Hypothalamus (tissue), 51 donors: Measurements from ENCODE around the gene SLC2A4RG.

ENCODE experiments used
- DNase-seq, 51 donors: peaks; one replicate each; lab custom pipeline; 2025; lab: John Stamatoyannopoulos, UW

Gene SLC2A4RG

DNA sequence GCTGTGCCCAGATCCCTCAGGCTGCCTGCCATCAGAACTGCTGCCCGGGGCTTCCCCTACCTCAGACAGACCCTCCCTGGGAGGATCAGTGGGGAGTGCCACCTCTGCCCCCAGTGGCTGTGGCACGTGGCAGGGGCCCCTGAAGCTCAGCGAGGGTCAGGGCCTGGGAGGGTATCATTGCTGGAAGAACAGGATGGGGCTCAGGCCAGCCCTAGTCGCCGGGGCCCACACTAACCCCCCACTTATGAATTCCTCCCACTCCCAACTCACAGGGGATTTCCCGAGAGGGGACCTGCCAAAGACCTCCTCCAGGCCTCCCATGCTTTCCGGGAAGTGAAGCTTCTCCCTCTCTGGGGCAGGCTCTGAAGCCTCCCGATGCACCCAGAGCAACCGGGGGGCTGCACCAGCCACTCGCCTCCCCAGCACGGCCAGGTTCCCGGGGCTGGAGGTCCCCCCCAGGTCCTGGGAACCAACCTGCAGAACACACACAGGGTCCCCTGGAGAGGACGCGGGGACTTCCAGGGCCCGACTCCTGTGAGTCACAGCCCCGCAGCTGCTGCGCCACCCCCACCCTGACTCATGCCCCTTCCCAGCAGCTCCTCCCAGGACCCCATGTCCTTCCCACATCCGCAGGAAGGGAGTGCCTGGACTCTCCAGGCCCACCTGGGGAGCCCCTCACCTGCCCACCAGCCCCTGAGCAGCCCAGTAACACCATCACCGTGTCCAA is 40.7 kb upstream of the SLC2A4RG start:
- peak in 1 of 51 donors; percentile 38 for DNase-seq

DNA sequence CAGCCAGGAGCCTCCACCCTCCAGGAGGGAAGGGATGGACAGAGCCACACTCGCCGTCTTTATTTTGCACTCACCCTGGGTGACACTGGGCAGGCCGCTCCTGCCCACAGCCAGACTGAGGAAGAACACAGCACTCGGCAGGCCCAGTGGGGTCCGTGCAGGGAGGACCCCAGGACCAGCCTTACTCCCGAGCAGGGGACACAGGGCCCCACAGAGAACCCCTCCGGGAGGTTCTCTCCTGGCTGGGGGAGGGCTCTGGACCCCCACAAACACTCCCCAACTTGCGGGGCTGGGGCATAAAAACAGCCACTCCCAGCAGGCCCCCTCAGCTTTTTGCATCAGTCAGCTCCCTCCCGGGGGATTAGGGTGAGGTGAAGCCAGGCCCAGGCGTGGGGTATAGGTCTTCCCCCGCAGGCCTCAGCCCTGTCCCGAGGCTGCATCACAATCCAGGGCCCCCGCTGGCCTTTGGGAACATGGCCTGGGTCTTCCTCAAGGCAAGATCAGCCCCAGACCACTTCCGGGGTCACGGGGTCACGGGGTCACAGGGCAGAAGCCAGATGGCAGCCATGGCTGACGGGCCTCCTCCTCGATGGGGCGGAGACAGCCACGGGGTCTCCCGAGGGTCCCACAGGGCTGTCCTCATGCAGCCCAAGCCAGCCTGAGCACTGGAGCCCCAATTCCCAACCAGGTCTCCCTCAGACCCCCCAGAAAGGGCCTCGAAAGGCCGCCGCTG is 39.9 kb upstream of the SLC2A4RG start:
- no peak for DNase-seq

- DNase-seq = no peak
These were observed 39.2 kb upstream of the SLC2A4RG start for GRCh38 chr20:63700199-63701050.

- DNase-seq = no peak
These were observed 38.6 kb upstream of the SLC2A4RG start for GRCh38 chr20:63701051-63701328.

DNA sequence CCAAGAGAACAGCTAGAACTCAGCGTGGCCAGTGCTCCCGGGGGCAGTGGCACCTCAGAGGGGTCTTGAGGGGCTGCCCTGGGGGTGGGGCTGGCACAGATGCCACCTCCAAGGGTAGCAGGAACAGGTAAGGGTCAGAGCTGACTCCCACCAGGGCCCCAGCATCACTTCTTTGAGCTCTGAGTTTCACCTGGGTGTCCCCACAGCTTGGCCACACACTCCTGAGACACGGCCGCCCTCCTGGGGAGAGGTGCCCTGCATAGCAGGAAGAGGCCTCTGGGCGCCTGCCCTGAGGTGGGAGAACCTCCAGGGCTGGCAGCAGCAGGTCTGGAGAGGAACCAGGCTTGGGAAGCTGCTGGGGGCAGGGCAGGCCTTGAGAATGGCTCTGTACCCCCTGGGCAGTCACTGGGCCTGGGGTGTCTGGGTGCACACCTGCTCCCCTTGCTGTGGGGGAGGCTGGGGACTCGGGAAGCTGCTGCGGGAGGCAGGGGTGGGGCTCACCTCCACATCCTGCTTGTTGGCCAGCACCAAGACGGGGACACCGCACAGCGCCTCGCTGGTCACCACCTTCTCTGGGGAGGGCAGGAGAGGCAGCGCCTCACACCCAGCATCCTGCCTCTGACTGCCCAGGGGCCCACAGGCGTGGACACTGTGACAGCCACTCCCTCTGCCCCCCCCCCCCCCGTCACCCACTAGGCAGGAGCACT is 38.1 kb upstream of the SLC2A4RG start:
- DNase-seq = no peak

GRCh38 chr20:63702036-63702665 is 37.4 kb upstream of the SLC2A4RG start:
- no peak for DNase-seq

DNA sequence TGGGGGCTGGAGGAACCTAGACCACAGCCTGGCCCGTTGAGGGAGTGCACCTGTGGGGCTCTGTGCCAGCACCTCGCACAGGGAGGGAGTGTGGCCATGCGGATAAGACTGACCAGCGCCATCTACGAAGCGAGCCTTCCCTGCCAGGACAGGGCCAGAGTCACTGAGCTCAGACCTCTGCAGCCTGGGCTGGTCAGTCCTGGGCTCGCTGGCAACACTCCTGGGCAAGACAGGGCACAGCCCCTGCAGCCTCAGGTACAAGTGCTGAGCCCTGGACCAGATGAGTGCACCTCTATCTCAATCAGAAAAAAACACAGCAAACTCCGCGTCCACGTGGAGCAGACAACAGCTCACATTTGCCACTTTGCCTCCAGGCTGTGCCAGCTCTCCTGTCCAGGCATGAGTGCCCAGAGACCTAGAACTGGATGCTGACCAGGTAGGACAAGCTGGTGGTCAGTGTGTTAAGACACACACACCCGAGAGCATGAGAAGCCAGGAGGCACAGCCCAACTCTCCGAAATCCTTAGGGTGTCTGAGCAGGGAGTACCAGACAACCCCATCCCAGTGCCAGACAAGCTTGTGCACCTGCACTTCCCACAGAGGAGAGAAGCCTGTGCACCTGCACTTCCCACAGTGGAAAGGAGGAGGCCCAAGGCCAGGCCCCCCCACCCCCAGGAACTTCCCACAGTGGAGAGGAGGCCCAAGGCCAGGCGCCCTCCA is 36.7 kb upstream of the SLC2A4RG start:
- no peak for DNase-seq

DNA sequence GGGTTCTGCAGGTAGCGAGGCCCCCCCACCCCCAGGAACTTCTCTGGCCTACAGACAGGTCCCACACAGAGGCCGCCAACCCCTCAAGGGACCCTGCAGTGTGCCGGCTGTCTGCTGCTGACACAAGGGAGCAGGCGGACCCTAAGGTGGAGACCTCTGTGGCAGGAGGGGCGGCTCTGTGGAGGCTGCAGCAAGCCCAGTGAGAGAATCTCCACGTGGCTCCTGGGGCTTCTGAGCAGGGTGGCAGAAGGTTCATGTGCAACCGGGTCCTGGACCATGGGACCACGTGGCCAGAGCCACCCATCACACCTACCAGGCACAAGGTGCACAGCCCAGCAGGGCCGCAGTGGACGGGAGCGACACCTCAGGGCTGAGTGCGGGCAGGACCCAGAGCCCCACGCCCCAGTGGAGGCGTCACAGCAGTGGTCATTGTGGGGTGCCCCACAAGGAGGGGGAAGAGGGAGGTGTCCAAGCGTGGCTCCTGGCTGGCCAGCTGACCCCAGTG is 36.1 kb upstream of the SLC2A4RG start:
- DNase-seq = no peak

DNA sequence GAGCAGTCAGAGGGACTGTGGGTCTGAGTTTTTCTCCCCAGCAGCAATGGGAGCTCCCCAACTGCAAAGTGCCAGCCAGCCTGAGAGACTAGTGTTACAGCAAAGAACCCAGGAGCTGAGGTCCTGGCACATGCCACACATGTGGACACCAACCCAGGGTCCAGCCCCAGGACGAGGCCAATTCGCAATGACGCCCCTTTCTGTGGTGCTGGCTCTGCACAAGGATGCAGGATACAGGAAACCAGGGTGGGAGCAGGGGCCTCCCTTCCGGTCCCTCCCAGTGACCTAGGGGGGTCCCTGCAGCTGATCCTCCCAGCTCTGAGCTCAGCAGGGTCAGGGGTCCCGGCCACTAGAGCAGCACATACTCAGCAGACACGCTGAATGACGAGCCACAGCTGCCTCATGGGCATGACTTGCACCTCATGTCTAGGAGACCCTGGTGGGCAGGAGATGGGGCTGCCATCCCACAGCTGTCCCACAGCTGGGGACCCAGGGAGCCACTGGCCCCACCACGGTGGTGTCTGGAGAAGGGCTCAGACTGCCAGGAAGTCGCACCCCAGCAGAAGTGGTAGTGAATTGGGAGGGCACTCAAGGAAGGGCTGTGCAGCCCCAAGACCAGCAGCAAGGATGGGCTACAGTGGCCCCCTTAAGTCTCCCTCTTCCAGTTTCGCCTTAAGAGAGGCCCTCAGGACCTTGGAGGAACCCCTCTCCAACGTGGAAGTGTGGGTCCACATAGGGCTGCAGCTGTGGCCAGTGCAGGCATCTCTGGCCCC is 35.4 kb upstream of the SLC2A4RG start:
- DNase-seq = no peak

- no peak for DNase-seq
These were observed 34.8 kb upstream of the SLC2A4RG start for GRCh38 chr20:63704749-63705117.

GRCh38 chr20:63705232-63706026 is 34.1 kb upstream of the SLC2A4RG start:
- no peak for DNase-seq

DNA sequence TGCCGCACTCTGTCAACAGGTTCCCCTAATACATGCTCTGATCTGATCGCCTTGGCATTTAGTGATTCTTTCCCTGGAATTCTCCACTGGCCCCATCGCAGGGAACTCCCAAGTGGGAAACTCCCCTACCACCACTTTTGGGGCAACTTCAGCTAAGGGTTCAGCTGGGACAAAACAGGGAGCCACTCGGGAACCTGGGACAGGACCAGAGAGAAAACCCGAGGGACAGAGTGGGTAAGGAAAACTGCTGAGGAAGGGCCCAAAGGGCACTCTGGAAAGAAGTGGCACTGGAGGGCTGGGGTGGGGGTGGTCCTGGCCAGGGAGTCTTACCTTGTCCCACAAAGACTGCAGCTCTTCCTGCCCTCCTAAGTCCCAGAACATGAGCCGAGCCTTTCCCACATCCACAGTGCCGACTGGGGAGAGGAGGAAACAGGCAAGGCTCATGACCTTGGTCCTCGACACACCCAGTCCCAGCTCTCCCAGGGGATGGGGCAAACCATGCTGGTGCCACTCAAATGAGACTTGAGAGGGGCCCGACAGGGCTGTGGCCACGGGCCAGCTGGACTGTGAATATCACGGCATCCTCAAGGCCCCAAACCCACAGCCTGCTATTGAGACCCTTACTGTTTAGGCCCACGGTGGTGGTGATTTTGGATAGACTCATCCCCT is 33.4 kb upstream of the SLC2A4RG start:
- DNase-seq = no peak

DNA sequence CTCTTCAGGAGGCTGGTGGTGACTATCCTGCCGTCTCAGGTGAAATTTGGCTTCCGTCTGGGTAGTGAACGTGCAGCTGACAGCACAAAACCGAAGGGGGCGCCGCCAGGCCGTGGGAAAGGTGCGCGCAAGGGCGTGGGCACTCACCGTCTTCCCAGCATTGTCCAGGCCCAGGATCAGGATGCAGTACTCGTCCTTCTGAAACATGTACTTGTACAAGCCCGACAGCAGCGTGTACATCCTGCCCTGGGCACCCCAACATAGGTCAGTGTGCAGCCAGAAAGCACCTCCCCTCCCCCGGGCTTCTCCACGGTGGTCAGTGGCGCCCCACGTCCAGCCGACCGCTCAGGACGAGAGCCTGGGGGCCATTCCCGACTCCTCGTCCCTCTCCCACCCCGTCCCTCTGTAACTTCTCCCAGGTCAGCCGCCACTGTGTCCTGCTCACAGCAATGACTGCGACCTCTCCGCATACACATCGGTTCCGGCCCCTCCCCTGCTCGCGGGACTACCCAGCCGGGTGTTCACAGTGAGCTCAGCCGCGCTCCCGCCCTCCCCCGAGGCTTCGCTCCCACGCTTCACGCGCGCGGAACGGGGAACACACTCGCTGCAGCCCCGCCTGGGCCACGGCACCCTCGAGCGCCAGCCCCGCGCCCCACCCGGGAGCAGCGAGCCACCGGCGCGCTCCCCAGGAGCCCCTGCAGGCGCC is 32.6 kb upstream of the SLC2A4RG start:
- peak in 3 of 51 donors; percentile 31 to 62 (median 46) for DNase-seq

GRCh38 chr20:63707558-63708300 is 31.8 kb upstream of the SLC2A4RG start, which contains the start of the genes ARFRP1 and ZGPAT:
Gene ARFRP1 (minus strand): TSS chr20:63707976. CDS start chr20:63707091, 885 bp downstream.
Gene ZGPAT (plus strand): TSS chr20:63708039. CDS start chr20:63708581, 542 bp downstream.
- peak; percentile 35 to 98 (median 84) for DNase-seq

DNA sequence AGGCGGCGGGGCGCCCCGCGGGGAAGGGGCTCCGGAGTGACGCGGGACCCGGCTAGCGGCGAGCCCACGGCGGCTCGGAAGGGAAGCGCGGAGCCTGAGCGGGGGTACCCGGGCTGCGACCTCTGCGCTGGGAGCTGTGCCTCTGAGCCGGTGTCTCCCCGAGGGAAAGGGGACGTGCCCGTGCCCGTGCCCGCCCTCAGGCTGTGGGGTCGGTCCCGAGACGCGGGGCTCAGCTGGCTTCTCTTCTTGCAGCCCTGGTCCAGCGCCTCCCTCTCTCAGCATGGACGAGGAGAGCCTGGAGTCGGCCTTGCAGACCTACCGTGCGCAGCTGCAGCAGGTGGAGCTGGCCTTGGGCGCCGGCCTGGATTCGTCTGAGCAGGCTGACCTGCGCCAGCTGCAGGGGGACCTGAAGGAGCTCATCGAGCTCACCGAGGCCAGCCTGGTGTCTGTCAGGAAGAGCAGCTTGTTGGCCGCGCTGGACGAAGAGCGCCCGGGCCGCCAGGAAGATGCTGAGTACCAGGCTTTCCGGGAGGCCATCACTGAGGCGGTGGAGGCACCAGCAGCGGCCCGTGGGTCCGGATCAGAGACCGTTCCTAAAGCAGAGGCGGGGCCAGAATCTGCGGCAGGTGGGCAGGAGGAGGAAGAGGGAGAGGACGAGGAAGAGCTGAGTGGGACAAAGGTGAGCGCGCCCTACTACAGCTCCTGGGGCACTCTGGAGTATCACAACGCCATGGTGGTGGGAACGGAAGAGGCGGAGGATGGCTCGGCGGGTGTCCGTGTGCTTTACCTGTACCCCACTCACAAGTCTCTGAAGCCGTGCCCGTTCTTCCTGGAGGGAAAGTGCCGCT is 31.1 kb upstream of the SLC2A4RG start:
- no peak for DNase-seq
